Neutrophil (primary cell): ENCODE results near the gene KRT16.

Source experiments
- H3K27ac ChIP-seq: fragments of 200-600 bp; sonication (generic); 2 replicates; pipeline ENCODE4 v1.5.1; 2016; ENCODE audit warnings: mild to moderate bottlenecking, moderate library complexity
- H3K27me3 ChIP-seq: fragments of 200-600 bp; sonication (generic); 2 replicates; pipeline ENCODE4 v1.6.0; 2016; ENCODE audit warnings: mild to moderate bottlenecking
- H3K36me3 ChIP-seq: fragments of 200-600 bp; sonication (generic); 2 replicates; pipeline ENCODE4 v1.5.1; 2017
- H3K4me1 ChIP-seq, 2 experiments: fragments of 200-600 bp in 1 of 2; sonication (generic) in 1 of 2; 1 replicate in 1 of 2; 2 replicates in 1 of 2; pipeline versions ENCODE4 v1.5.1 to v1.6.1; 2013 to 2016; ENCODE audit warnings: low read depth in 1 of 2, low read length in 1 of 2, mild to moderate bottlenecking in 1 of 2, moderate library complexity in 1 of 2; ENCODE audit not compliant: control insufficient read depth in 1 of 2, insufficient read depth in 1 of 2
- H3K4me3 ChIP-seq, 2 experiments: fragments of 200-600 bp in 1 of 2; sonication (generic) in 1 of 2; 1 replicate in 1 of 2; 2 replicates in 1 of 2; pipeline ENCODE4 v1.5.1; 2013 to 2016; ENCODE audit warnings: low read depth in 1 of 2, low read length in 1 of 2, mild to moderate bottlenecking in 1 of 2, moderate library complexity in 1 of 2
- H3K9me3 ChIP-seq: fragments of 200-600 bp; sonication (generic); 2 replicates; pipeline ENCODE4 v1.5.1; 2016
- TF ChIP-seq, protein P1 (sequence below): fragments of 200-600 bp; sonication (generic); IDR thresholded peaks from 2 replicates; pipeline ENCODE4 v1.5.1; 2016; ENCODE audit warnings: antibody characterized with exemption

Gene KRT16

DNA sequence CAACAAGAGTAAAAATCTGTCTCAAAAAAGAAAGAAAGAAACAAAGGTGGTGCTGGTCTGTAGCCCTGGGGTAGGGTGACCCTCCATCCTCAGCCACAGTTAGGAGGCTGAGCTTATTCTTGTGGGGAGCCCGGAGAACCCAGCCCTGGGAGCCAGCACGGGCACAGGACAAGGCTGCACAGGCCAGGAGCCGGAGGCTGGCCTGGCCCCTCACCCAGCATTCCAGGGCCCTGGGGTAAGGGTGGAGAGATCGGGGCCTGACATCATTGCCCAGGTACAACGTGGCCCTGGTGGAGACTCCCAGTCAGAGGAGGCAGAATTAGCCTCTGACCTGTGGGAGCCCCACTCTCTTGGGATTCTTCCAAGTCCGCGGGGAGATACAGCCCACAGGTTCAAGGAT, 22.1 kb upstream of the KRT16 start:
- Histone ChIP-seq H3K27ac (no peak overlapping the region), H3K36me3 (no peaks in the 10 kb centered on the region), H3K4me3 (no peak overlapping the region), H3K9me3 (no peaks in the 10 kb centered on the region), H3K4me1 (no peaks in the 10 kb centered on the region), H3K27me3 (no peaks in the 10 kb centered on the region)
- TF ChIP-seq, protein P1, sequence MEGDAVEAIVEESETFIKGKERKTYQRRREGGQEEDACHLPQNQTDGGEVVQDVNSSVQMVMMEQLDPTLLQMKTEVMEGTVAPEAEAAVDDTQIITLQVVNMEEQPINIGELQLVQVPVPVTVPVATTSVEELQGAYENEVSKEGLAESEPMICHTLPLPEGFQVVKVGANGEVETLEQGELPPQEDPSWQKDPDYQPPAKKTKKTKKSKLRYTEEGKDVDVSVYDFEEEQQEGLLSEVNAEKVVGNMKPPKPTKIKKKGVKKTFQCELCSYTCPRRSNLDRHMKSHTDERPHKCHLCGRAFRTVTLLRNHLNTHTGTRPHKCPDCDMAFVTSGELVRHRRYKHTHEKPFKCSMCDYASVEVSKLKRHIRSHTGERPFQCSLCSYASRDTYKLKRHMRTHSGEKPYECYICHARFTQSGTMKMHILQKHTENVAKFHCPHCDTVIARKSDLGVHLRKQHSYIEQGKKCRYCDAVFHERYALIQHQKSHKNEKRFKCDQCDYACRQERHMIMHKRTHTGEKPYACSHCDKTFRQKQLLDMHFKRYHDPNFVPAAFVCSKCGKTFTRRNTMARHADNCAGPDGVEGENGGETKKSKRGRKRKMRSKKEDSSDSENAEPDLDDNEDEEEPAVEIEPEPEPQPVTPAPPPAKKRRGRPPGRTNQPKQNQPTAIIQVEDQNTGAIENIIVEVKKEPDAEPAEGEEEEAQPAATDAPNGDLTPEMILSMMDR = no peak

DNA sequence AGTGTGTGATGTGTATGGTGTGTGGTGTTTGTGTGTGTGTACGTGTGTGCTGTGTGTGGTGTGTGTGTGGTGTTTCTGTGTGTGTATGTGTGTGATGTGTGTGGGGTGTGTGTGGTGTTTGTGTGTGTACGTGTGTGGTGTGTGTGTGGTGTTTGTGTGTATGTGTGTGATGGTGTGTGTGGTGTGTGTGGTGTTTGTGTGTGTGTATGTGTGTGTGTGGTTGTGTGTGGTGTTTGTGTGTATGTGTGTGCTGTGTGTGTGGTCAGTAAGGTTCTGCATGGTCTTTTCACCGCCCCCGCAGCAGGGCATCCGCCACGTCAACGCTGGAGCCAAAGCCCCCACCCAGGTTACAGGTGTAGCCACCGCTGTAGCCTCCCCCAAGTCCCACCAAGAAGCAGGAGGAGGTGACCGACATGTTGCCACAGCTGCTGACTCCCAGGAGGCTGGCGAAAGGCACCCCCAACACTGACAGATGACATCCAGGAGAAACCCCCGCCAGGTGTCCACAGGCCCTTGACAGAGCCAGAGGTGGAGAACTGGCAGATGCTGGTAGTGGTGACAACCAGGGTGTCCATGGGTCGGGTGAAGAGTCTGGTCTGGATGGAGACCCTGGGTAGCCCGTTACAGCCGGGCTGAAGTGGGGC, 21.1 kb upstream of the KRT16 start:
- no peaks in the 10 kb centered on the region for H3K9me3 ChIP-seq
- no peaks in the 10 kb centered on the region for H3K27me3 ChIP-seq
- no peak overlapping the region for H3K27ac ChIP-seq
- no peaks in the 10 kb centered on the region for H3K36me3 ChIP-seq
- TF ChIP-seq, protein P1 = no peak
- no peak overlapping the region for H3K4me3 ChIP-seq
- H3K4me1 ChIP-seq = no peaks in the 10 kb centered on the region

DNA sequence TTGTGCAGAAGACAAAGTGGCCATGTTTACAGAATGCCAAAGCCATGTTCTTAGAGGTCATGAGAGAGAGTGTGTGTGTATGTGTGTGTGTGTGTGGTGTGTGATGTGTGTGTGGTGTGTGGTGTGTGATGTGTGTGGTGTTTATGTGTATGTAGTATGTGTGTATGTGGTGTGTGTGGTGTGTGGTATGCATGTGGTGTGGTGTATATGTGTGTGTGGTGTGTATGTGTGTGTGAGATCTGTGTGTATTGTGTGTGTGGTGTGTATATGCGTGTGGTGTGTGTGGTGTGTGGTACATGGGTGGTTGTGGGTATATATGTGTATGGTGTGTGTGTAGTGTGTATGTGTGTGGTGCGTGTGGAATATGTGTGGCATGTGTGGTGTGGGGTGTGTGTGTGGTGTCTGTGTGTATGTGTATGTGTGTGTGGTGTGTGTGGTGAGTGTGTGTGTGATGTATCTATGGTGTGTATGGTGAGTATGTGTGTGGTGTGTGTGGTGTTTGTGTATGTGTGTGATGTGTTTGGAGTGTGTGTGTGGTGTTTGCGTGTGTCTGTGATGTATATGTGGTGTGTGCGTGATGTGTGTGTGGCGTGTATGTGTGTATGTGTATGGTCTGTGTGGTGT, 20.0 kb upstream of the KRT16 start:
- Histone ChIP-seq H3K4me1 (no peaks in the 10 kb centered on the region), H3K27me3 (no peaks in the 10 kb centered on the region), H3K36me3 (no peaks in the 10 kb centered on the region), H3K9me3 (no peaks in the 10 kb centered on the region), H3K27ac (no peak overlapping the region), H3K4me3 (no peak overlapping the region)
- TF ChIP-seq, protein P1 = no peak

DNA sequence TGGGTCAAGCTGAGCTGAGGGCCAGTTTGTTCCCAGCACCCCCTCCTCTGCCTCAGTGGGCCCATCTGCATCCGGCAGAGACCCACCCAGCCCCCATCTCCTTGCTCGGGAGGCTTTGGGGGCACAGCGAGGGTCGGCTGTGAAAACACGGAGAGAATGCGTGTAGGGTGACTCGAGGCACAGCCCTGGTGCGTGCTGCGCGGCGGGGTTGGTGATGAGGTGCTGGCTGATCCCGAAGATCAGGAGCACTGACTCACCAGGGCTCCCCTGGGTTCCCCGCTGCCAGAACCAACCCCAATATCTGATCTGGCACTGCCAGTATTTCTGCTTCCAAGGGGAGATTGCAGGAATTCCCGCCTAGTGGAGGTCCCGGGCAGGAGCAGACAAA, 19.3 kb upstream of the KRT16 start:
- H3K36me3 ChIP-seq = no peaks in the 10 kb centered on the region
- no peak overlapping the region for H3K4me3 ChIP-seq
- TF ChIP-seq, protein P1 = no peak
- no peak overlapping the region for H3K27ac ChIP-seq
- no peaks in the 10 kb centered on the region for H3K27me3 ChIP-seq
- no peaks in the 10 kb centered on the region for H3K4me1 ChIP-seq
- no peaks in the 10 kb centered on the region for H3K9me3 ChIP-seq

DNA sequence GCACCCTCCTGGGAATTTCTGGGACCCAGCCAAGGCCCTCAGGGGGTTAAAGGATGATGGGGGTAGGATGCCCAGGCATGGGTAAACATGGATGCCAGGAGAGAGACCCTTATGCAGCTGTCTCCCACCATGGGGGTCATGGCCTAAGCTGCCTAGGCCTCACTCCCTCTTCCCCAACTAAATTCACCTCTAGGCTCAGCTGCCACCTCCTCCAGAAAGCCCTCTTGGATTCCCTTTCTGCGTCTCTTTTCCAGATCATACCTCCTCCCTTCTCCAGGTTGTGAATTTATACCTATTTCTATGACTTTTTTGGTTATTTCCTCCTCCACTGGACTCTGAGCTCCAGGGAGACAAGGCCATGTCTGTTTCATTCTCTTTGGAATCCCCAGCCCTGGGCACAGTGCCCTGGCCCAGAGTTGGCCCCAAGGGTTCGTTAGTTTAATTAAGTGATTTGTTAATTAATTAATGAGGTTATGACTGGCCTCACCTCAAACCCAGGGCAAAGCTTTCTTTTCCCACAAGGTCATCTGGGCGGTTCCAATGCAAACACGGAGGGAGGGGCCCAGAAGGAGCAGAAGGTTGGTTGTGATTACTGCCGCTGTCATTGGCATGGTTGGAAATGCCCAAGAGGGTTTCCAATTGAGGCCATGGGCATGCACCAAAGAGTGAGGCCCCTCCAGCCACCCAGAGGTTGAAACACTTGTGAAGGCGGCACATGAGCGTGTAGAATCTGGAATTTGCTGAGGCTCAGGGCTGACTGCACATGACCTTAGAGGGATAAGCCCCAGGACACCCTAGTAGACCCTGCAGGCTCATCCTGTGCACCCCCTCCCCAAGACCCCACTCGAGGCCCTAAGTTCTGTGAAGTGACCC, 18.7 kb upstream of the KRT16 start:
- Histone ChIP-seq H3K27ac (no peak overlapping the region), H3K27me3 (peaks cover 1% of the 10 kb centered on the region), H3K4me1 (no peaks in the 10 kb centered on the region), H3K36me3 (no peaks in the 10 kb centered on the region), H3K9me3 (no peaks in the 10 kb centered on the region), H3K4me3 (no peak overlapping the region)
- TF ChIP-seq, protein P1 = no peak
